Fibroblast of peridontal ligament (primary cell): ENCODE results near the gene SAE1.
"Not testable (repeated sequence)": the region's sequence is repeated elsewhere in the genome, so short reads cannot be mapped to it uniquely, and the experiment has no call there.

Experiments used
- DNase-seq: peaks from one replicate; pipeline ENCODE4 v3.0.0-alpha.2; 2010; ENCODE audit errors: extremely low read depth

Gene SAE1

DNA sequence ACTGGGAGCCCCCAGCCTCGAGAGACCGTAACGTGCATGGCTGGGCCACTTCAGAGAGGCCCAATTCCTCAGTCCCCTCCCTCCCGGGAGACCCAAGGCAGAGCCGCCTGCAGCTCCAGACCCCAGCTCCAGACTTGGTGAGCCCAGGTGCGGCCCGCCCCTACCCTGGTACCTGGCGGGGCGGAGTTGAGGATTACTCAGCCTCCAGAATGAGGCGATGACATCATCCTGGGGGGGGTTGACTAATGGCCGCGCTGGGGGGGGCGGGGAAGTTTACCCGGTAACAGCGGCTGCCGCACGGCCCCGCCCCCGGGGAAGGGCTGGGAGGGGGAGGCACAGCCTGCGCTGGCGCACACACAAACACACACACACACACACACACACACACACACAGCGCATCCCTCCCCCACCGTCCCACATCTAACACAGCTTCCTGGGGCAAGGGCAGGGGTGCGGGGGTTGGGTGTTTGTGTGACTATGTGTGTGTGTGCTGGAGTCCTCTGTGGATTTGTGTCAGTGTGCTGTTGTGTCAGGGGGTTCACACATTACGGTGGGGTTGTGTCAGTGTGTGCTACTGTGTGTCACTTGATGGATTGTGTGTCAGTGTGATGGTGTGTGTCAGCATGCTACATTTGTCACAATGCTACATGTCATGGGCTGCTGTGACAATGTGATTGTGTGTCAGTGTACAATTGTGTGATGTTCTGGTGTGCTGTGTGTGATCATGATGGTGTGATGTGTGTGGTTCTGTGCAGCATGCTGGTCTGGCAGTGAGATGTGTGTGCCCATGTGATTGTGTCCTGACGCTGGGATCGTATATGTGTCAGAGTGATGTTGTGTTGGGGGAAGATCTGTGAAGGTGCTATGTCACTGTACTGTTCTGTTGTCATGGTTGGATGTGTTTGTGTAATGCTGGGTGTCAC is 110.6 kb downstream of the SAE1 start:
- peak; percentile 65 for DNase-seq

DNA sequence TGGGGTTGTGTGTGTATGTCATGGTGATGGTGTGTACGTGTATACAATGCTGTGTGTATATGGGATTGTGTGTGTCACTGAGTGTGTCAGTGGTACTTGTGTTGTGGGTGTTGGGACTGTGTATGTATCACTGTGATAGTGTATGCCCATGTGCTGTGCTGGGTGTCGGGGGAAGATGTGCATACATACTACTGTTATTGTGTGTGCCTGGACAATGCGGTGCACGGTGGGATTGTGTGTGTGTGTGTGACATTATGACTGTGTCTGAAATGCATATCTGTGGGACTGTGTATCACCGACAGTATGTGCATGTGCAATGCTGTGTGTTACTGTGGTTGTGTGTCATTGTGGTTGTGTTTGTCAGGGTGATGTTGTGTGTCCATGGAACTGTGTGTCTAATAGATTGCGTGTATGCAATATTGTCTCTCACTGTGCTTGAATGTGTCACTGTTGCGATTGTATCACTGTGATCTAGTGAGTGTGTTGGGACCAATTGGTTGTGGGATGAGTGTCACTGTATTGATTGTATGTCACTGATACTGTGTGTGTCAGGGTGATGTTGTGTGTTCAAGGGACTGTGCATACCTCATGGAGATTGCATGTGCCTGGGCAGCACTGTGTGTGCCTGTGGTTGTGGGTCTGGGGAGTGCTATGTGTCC is 111.4 kb downstream of the SAE1 start:
- DNase-seq = no peak

DNA sequence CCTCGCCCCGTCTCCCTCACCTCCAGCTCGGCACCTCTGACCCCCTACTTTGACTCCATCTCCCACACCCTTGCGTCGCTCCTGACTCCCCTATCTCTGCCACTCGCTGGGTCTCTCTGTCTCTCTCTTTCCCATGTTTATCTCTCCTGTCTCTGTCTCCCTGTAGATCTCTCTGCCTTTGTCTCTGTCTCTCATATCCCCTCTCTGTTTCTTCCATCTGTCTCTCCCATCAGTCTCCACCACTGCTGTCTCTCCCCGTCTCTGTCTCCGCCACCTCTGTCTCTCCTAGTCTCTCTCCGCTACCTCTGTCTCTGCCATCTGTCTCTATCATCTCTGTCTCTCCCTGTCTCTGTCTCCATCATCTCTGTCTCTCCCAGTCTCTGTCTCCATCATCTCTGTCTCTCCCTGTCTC is 112.7 kb downstream of the SAE1 start:
- DNase-seq = no peak

DNA sequence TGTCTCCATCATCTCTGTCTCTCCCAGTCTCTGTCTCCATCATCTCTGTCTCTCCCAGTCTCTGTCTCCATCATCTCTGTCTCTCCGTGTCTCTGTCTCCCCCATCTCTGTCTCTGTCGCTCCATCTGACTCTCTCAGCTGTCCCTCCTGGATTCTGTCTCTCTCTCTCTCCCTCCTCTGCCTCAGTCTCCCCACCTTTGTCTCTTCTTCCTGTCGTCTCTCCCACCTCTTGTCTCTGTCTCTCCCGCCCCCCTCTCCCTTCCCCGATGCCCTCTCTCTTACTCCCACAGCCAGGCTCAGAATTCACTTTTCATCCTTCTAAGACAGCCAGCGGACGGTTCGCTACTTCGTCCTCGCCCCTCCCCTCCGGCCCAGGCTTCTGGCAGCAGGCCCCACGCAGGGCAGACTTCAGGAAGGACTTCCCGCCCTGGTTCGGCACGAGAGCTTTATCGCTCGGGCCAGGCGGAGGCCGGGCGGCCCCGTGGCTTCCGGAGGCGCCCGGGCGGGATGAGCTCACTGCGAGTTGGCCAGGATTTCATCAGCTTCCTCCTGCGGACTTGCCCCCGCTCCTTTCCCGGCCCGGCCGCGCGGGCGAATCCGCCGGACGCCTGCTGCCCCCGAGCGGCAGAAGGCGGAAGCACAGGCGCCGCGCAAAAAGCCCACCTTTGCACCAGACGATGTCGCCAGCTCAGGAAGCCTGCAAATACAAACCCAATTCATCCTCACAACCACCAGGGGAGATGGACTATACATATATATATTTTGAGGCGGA is 113.3 kb downstream of the SAE1 start:
- DNase-seq = peak; percentile 96

DNA sequence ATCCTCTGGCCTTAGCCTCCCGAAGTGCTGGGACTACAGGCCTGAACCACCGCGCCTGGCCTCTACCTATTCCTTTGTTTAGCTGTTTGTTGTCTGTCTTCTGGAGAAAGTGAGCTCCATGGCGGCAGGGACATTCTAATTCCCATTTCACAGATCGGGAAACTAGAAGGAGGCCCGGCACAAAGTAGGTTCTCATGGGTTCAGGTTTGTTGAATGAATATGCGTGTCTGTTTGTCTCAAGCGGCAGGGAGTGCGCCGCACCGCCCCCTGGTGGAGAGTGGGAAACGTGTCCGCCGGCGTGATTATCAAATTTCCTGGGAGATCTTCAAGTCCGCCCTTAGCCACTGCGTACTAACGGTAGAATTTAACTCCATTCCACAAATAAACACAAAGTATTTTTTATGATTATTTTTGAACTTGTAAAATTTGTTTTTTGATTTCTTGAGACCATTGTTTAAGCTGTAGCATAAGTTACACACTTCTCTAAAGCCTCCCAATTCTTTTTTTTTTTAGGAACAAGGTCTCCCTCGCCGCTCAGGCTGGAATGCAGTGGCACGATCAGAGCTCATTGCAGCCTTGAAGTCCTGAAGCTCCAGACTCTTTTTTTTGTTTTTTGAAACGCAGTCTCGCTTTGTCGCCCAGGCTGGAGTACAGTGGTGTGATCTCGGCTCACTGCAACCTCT is 116.8 kb downstream of the SAE1 start:
- peak; percentile 84 for DNase-seq

DNA sequence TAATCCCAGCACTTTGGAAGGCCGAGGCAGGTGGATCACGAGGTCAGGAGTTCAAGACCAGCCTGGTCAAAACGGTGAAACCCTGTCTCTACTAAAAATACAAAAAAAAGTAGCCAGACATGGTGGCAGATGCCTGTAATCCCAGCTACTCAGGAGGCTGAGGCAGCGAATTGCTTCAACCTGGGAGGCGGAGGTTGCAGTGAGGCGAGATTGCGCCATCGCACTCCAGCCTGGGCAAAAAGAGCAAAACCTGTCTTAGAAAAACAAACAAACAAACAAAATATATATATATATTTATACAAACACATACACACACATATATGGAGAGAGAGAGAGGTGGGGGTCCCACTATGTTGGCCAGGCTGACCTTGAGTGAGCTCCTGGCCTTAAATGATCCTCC is 122.4 kb downstream of the SAE1 start:
- DNase-seq = not testable (repeated sequence)

DNA sequence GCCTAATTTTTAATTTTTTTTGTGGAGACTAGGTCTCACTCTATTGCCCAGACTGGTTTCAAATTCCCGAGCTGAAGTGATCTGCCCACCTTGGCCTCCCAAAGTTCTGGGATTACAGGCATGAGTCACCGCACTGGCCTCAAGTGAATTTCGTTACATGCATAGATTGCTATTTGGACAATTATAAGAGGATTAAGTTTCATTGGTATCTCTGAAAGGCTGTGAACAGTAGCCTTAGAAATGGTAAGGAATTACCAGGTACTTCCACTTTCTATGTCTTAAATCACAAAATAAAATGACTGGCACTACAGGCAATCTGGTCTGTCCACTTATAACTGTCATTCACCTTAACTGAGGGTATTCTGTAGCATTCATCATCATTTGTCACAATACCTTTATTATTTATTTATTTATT is 122.8 kb downstream of the SAE1 start:
- peak; percentile 80 for DNase-seq

DNA sequence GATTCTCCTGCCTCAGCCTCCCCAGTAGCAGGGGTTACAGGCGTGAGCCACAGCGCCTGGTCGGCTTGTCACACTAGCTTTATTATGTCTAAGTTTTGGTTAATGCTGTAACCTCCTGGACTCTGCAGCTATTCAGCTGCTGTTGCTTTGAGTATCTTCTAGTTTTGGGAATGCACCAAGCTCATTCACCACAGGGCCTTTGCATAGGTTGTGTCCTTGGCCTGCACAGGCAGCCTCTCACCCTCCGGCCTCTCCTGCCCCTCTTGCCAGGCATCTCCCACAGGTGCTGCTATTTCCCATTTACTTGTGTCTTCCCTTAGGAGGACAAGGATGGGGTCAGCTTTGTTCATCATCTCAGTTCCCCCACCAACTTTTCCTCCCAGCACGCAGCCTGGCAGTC is 123.3 kb downstream of the SAE1 start:
- DNase-seq = no peak

DNA sequence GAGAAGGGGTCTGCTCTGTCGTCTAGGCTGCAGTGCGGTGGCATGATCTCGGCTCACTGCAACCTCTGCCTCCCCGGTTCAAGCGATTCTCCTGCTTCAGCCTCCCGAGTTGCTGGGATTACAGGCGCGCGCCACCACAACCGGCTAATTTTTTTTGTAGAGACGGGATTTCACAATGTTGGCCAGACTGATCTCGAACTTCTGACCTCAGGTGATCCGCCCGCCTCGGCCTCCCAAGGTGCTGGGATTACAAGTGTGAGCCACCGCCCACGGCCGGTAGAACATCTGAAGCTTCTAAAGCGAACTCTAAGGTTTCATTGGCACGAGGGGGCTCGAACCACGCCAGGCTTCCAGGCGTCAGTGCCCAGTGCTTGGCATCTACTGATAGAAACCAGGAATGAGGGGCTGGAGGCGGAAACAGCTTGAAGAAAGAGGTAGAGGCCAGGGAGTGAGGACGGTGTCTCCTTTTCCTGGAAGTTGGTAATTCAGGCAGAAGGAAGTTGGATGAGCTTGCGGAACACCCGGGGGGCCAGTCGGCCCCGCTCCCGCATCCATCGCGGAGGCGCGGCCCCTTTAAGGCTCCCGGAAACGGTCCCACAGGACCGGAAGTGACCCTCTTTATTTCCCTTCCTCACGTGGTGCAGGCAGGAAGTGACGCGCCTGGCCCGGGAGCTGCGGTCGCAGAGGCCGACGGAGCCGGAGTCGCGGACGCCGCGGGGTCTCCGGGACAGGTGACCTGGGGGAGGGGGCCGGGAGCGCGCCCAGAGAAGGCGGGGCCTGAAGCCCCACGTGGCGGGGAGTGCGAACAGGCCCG is 125.5 kb downstream of the SAE1 start, which contains the start of gene CCDC9:
TSS of gene CCDC9 (plus strand) at position 647 of the 814 bp plus-strand sequence. CDS start 1,876 bp downstream, outside the sequence.
- peak; percentile 95 for DNase-seq

DNA sequence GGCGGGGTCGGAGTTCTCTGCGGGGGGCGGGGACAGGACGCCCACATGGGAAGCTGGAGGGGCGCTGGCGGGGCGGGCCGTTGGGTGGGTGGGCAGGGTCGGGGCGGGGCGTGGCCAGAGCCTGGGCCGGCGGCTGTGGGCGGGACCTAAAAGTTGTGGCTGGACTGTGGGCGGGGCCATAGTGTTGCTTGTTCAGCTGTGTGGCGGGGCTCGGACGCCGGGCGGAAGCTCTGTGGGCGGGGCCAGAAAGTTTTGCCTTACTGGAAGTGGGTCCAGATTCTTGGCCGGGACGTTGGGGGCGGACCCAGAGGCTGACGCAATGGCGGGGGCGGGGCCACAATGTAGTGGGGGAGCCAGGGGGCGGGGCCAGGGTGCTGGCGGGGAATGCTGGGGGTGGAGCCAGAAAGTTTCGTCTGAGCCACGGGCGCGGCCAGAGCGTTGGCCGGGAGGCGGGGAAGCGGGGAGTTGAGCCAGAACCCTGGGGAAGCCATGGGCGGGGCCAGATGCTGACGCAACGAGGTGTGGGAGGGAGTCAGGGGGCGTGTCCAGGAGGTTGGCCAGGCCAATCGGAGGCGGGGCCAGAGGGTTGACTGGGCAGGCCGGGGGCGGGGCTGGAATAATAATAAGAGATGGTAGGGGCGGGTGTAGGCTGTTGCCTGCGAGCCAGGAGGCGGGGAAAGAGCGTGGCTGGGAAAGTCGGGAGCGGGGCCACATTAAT is 126.2 kb downstream of the SAE1 start:
- DNase-seq = peak; percentile 99

DNA sequence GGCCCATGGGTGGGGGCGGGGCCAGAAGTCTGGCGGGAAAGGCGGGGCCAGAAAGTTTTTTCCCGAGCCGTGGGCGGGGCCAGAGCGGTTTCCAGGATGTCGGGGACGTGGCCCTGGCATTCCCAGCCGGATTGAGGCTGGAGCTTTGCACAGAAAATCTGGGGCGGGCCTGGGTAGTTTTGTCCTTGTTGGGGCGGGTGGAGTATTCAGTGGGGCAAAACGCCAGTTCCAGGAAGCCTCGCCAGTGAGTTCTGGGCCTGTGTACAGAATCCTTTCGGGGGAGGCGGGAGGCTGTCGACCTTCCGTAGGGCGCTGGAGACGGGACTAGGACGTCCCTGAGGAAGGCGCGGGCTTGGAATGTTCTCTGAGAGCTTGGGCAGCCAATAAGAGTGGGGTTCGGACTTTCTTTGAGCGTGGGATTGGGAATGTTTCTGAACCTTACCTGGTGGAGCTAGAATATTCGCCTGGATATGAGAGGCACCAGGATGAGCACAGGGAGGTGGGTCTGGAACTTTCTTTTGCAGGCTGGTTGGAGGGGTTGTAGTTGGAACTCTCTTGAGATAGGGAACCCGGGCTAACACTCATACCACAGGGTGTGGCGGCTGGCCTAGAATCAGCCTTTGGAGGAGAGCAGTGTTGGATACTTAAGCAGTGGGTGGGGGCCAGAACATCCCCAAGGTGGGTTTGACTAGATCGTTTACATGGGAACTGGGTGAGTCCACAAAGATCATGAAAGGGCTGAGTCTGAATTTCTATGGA is 127.0 kb downstream of the SAE1 start:
- no peak for DNase-seq

DNA sequence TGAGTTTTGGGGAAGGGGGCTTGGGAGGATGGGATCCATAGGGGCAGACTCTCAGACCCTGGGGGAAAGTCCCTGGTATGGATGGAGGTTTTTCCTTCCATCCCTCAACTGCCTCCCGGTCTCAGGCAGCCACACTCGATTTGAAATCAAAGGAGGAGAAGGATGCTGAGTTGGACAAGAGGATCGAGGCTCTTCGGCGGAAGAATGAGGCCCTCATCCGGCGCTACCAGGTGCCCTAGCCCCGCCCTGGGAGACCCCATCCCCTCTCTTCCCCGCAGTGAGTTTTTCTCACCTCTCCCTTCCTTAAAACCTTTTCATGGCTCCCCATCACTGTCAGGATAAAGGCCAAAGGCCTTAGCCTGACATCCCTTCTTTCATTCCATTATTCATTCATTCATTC is 127.8 kb downstream of the SAE1 start:
- DNase-seq = no peak

DNA sequence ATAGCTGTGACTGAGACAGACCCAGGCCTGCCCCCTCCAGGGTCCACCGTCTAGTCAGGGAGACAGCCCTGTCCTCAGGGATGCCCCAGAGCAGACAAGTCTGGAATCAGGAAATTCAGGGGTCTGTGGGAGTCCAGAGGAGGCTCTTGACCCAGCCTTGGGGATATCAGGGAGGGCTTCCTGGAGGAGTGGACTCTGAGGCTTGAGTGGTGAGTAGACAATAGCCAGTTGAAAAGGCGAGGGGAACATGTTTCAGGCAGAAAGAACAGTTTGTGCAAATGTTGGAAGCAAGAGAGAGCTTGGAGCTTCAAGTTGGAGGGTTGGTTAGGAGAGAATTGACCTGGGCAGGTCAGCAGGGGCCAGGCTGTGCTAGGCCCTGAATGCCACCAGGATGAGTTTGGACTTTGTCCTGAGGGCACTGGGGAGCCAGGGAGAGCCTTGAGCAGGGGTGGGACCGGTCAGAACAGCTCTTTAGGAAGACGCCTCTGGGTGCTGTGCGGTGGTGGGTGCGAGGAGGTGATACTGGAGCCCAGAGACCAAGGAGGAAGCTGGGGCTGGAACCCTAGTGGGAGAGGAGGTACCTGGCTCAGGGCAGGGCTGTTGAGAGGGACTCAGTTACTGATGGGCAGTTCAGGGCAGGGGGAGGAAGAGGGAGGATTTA is 128.4 kb downstream of the SAE1 start:
- no peak for DNase-seq
